SK-N-MC (cell line): Measurements from ENCODE around the gene MYO9A.

Experiments
- EZH2 ChIP-seq: fragments of 200-600 bp; sonication (generic); IDR thresholded peaks from one replicate; pipeline ENCODE4 v1.6.1; 2017; ENCODE audit warnings: antibody characterized with exemption
- POLR2AphosphoS5 ChIP-seq: IDR thresholded peaks from 2 replicates; pipeline ENCODE4 v1.6.1; 2012; ENCODE audit warnings: mild to moderate bottlenecking, low read depth, low read length, borderline replicate concordance

GRCh38 chr15:72106068-72106467 lies 11.9 kb downstream of the MYO9A start:
- TF ChIP-seq POLR2AphosphoS5 (no peak), EZH2 (no peak)
